ENCODE results near the gene KIF13A.
"Not testable (repeated sequence)": the region's sequence is repeated elsewhere in the genome, so short reads cannot be mapped to it uniquely, and the experiment has no call there.

KIF13A gene

DNA sequence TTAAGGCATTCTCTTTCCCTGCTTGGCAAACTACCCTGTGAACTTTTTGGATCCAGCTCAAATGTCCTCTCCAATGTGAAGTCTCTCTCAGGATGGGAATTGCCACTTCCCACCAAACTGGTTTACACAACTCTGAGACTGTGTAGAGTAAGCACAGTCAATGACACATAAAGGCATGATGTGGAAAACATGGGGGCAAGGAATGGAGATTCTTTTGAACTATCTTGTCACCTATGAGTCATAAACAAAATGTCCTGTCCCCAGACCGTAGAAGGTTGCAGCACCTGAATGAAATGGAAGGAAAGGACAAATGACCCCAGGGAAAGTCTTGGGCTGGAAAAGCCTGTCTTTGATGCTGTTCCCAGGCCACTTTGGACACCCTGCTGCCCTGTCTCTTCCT, 11.0 kb upstream of the KIF13A start:
- DNase-seq (ENCODE audit: low read depth): no peak

DNA sequence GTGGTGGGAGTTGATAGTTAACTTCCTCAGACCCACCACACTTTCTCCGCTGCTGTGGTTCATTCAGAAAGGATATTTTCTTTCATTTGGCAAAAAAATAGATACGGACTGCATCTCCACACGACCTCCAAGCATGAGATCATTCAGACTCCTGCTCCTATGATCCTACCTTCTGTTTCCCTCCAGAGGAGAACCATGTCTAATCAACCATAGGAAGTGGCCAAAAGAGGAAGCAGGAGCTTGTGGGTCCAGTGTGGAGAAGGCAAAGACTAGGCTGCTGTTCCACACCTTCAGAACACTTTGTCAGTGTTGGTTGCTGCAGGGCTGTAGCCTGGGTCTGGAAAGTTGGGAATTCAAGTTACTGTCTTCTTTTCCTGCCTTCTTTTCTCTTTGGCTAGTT, 10.6 kb upstream of the KIF13A start:
- no peak for DNase-seq (ENCODE audit: low read depth)

DNA sequence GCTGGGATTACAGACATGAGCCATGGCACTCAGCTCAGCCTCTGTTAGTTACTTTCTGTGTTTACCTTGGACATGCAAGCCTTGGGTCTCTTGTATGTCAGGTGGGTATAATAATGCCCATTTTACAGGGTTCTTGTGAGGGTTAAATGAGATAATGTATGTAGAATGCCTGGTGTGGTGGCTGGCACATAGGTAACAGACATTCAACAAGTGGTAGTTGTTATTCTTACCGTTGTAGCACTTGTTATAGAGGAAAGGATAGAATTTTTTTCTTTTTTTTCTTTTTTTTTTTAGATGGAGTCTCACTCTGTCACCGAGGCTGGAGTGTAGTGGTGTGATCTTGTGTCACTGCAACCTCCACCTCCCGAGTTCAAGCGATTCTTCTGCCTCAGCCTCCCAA, 8.0 kb upstream of the KIF13A start:
- DNase-seq (ENCODE audit: low read depth): no peak

DNA sequence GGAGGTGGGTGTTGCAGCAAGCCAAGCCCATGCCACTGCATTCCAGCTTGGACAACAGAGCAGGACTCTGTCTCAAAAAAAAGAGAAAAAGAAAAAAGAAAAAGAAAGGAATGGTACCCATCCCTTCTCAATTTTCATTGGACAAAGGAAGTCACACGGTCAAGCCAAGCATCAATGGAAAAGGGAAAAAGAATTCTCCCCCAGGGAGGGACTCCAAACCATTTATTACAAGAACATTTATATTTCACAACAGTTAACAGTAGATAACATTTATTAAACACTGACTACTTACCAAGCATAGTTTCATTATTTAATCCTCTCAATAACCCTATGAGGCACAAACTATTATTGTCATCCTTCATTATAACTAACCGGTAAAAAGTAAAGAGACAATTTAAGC, 6.6 kb upstream of the KIF13A start:
- DNase-seq (ENCODE audit: low read depth): no peak

DNA sequence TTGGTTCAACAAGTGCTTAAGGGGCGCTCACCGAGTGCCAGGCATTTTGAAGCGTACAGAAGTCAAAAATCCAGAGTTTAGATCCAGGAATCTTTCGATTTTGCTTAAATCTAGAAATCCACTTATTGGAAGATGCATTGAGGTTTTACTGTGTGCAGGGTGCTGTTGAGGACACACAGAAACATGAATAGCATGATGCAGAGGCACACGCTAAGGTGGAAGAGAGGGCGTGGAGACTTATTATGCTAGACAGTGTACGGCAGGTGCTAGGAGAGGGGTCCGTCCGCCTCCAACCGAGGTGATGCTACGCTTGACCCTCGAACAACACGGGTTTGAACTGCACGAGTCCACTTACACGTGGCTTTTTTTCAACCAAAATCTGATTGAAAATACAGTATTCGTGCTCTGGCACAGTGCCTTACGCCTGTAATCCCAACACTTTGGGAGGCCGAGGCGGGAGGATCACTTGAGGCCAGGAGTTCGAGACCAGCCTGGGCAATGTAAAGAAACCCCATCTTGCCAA, 1.0 kb upstream of the KIF13A start:
- DNase-seq (ENCODE audit: low read depth): no peak

DNA sequence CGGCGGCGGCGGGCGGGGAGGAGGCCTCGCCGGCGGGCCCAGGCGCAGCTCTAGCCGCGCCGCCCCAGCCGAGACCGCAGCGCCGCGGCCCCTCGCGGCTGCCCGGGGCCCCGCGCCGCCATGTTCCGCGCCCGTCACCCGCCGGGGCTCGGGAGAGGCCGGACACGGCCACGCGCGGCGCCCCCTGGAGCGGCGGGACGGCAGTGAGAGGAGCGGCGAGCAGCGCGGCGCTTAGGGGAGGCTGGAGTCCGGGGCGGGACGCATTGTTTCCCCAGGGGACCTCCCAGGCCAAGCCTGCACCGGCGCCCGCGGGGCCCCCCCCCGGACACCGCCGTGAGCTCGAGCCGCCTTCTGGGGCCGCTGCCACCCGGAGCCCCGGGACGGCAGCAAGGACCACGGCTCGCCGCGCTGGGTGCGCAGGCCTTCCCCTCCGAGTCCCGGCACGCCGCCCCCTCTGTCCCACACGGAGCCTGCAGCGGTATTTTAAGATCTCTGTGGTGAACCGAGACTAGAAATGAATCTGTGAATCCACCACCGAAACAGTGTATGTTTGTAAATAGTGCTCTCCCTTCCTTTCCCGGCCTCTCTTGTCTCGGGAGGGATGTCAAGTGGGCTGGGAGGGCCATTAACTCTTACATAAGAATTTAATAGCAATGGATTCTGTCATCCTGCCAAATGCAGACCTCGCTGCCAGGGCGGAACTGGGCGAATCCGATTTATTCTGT, 424 bp upstream of the KIF13A start:
- DNase-seq (ENCODE audit: low read depth): no peak

DNA sequence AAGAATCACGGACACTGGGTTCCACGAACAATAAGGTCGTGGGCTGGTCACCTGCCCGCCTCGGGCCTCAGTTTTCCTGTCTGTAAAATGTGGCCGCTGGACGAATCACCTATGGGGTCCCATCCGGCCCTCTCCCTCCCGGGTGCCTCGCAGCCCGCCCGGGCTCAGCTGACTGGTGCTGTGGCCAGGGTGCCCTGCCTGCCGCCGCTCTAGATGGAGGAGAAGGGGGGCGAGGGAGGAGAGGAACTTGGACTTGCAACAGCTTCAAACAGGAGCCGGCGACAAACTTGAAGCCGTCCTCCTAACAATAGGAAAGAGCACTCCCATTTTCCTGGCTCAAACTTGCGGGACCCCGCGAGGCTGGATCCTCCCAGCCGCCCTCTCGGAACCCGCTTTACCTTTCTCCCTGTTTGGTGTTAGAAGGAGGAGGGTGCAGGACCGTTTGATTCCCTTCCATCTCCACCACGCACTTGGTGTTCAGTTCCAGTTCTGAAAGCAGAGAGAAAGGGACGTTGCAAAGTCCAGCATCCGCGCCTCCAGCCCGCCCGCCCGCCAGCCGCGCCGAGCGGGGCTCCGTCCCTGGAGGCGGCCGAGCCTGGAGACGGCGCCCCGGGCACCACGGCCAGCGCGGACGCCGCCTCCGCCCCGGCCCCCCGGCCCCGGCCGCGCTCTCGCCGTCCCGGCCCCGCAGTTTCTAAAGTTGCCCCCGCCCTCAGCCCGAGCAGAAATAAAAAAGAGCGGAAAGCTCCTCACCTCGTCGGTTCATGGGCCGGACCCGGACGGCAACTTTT, 584 bp downstream of the KIF13A start:
- DNase-seq (ENCODE audit: low read depth): no peak

DNA sequence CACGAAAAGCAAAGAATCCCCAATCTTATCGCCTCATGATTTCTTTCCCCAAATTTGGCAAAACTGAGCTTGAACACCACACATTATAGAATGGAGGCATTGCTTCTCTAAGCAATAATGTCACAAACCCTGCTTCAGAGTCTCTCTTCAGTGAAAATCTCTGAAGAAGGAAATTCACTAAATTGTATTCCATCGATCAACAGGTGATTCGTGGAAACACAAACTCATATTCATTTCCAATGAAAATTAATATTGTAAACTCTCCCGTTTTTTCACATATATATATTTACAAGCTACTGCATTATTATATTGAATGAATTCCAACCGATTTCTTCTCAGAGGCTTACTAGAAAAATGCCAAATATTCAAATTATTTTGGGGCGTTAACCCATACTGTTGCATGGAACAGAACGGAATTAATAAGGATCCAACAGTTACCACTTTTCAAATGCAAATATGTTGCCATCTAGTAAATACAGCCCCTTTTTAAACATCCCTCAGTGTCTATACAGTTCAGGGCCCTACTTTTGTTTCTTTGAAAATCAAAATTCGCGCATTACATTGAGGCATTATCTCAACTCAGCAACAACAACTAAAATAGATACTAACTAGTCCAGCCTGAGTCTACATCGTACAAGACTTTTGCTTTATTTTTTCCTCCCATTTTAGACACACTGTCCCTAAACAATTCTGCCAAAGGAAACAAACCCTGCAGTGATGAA, 1.3 kb downstream of the KIF13A start:
- DNase-seq (ENCODE audit: low read depth): no peak

DNA sequence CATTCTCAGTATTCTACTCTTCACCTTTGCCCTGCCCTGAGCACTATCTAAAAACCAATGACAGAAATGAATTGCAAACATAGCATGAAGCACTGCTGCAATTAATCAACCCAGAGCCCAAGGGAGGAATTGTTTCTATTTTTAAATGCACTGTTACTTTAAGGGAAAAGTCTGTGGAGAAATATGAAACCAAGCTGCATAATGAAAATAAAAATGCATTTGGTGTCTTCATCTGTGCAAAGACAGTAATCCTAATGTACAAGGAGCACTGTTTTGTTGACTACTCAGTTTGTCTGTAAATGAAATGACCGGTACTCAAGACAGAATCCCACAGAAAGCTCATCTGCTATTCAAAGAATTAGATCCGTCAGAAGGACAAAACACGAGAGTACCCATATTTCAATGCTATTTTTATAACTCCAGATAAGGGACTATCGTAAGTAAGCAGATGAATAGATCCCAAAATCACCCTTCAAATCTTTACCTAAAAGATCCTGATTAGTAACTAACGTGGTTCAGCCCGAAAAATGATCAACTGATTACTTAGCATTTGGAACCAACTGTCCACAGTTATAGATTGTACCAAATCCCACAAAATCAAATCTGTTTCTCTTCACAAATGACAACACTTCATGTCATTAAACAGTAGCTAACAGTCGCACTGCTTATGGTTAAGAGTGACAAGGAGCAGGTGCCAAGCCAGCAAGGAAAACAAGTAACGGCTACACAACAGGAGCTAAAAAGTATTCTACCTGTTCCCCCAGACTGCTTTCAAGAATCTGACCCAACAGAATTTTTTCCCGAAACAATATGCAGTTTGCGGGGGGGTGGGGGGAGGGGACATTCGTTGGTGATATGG, 2.4 kb downstream of the KIF13A start:
- DNase-seq (ENCODE audit: low read depth): no peak

DNA sequence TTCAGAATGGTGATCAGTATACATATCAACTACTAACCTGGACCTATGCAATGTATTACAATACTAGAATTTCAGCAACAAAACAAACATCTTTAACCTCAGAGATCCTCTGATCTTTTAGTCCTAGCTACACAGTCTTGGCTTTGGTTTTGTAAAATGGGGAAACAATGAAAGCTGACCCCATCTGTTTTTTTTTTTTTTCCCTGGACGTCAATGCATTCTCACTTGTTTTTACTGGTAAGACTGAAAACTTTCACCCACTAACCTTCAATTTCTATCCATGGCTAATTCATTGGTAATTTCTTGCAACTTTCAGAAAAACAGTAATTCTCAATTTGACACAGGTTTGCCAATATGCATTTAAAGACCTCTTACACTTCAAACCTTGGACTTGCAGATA, 3.0 kb downstream of the KIF13A start:
- no peak for DNase-seq (ENCODE audit: low read depth)

DNA sequence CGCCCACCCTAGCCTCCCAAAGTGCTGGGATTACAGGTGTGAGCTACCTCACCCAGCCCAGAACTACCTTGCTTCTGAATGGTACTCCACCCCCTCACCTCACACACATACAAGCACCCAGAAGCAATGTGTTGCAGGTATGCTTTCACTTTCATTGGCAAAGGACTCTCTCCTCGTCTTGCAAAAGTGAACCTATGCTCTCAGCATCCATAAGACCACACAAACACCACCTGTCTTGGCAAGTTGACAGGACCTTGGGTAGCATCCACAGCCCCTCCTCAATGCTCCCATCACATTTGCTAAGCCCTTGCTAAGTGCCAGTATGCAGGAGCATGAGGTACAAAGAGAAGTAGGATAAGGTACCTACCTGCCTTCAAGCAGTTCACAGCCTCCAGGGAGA, 3.7 kb downstream of the KIF13A start:
- DNase-seq (ENCODE audit: low read depth): no peak

DNA sequence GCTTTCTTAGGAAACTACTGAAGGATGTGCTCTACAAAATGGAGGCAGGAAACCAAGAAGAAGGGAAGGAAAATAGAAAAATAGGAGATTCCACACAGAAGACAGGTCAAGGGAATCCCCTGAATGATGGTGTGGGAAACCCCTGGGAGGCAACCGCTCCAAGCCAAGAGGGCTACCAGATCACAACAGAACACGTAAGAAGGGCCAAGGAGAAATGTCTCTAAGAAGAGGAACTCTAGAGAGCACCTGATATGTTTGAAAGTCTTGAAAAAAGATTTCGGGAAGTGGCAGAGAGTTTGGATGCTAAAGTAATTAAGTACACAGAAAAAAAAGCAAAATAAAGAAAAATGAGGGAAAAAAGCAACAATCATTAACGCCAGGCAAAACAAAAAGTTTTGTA, 7.1 kb downstream of the KIF13A start:
- no peak for DNase-seq (ENCODE audit: low read depth)

DNA sequence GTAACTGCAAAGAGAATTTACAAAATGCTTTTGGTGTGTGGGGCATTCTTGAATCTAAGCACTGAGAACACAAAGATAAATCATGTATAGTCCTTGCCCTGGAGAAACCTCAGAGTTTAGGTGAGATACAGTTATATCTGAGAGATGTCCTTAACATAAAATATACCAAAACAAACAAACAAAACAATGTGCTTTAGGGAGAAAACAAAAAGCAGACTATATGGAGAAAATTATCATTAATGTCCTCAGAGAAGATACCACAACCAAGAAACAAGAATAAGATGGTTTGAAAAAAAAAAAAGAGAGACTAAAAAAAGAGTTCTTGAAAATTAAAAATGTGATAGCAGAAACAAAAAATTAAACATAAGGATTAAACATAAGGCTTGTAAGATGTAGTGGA, 8.0 kb downstream of the KIF13A start:
- DNase-seq (ENCODE audit: low read depth): no peak

DNA sequence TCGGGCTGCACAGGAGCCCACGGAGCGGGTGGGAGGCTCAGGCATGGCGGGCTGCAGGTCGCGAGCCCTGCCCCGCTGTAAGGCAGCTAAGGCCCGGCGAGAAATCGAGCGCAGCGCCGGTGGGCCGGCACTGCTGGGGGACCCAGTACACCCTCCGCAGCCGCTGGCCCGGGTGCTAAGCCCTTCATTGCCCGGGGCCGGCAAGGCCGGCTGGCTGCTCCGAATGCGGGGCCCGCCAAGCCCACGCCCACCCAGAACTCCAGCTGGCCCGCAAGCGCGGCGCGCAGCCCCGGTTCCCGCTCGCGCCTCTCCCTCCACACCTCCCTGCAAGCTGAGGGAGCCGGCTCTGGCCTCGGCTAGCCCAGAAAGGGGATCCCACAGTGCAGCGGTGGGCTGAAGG, 11.2 kb downstream of the KIF13A start:
- not testable (repeated sequence) for DNase-seq (ENCODE audit: low read depth)

DNA sequence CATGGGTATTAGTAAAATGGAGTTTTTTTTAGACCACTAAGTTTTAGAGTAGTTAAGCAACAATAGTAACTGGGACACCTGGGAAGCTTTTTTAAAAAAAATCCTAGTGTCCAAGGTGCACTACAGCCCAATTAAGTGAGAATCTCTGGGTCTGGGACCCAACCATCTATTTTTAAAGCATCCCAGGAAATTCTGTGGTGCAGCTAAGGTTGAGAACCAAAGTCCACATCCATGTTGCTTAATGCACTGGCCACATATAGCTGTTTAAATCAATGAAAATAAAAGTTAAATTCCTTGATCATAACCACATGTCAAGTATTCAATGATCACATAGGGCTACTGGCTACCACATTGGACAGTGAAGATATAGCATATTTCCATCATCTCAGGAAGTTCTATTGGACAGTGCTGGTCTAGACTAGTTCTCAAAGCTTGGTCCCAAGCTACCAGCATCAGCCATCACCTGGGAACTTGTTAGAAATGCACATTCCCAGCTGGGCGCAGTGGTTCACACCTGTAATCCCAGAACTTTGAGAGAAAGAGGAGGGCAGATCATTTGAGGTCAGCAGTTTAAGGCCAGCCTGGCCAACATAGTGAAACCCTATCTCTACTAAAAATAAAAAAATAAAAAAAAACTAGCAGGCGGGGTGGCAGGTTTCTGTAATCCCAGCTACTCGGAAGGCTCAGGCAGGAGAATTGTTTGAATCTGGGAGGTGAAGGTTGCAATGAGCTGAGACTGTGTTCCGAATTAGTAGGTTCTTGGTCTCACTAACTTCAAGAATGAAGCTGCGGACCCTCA, 12.7 kb downstream of the KIF13A start:
- DNase-seq (ENCODE audit: low read depth): no peak

DNA sequence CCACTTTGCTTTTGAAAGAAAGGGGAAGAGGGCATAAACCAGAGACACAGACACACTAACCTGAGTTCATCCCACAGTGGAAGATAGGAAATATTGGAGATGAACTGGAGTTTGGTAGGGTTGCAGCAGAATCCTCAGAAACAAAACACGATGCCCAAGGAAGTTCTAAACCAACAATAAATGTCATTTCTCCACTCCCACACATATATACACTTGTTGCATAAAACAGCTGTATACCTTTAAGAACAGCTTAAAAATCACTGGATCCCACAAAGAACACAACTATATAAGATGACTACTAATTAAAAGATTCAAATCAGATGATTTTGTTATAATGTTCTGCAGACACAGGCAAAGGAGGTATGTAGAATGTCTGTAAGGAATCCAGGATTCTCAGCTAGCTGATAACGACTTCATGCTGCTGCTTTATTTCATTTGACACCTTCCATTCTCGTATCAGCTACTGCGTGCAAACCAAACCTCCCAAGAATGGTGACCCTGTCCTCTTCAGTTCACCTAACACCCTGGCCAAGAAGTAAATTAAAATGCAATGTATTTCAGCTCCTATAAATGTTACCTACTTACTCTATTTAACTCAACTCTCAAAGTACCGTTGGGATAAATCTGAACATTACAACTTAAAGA, 14.3 kb downstream of the KIF13A start:
- DNase-seq (ENCODE audit: low read depth): no peak

DNA sequence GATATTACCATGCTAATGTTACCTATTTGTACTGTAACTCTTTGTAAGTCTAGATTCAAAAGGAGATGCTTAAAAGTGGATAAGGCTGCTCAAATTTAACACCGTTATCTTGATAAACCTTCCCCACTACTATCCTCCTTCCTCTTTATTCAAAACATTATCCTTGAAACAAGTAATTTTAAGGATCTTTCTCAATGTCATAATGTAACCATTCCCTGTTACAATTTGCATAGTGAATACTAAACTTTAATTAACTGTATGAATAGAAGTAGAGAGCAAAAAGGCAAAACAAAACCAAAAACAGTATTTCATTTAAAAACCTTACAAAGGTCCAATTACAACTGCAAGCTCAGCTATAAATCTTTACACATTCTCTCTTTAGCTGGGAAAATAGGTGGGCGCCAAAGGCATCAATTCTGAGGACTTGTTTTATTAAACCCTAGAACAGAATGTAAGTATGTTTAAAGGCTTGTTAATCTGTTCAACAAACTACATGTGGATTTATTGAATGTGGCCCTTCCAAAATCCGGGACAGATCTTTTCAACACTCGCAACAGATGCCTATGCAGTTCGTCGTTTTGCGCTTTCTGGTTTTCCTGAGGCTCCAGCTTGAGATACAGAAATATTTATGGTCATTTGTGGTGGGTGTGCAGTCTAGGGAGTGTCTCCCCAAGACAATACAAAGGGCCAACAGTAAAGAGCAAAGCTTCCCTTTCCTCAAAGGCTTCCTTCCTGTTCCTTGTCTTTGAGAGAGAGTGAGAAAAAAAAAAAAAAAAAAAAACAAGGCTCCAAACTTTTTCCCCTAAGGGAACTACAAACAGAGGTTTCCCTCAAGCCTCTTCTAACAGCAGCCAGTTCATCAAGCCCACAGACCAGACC, 15.1 kb downstream of the KIF13A start:
- no peak for DNase-seq (ENCODE audit: low read depth)

DNA sequence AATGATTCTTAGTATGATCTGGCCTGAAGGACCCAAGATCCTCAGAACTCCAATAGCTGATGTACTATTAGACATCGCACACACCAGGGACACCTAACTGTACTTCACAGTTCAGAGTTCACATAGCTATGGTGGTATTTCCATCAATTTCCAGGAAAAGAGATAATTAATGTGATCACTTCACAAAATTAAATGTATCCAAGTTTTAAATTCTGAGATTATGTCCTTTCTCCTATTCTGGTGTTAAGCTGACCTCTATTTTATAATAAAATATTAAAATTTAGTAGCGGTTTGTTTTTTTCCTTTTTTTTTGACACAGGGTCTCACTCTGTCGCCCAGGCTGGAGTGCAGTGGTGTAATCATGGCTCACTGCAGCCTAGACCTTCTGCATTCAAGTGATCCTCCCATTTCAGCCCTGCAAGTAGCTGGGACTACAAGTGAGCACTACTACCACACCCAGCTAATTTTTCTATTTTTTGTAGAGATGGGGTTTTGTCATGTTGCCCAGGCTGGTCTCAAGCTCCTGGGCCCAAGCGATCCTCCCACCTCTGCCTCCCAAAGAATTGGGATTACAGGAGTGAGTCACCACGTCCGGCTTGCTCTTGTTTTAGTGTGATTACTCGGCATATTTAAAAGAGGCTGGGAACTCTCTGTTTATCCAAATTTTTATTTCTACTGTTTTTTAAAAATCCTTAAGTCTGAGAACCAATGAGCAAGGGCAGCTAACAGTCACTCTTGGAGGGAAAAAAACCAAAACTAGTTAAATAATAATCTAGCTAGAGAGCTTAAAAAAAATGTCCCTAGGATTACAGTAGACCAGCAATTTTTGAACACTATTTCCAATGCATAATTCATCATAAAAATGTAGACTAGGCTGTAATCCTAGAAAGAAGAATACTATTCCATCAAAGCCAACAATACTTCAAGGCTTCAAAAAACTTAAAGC, 16.0 kb downstream of the KIF13A start:
- DNase-seq (ENCODE audit: low read depth): no peak
